Fibroblast of peridontal ligament (primary cell): ENCODE measurements around the gene SRPX2.
"Not testable (repeated sequence)": the region's sequence is repeated elsewhere in the genome, so short reads cannot be mapped to it uniquely, and the experiment has no call there.

ENCODE experiments used
- DNase-seq: peaks from one replicate; pipeline ENCODE4 v3.0.0-alpha.2; 2010; ENCODE audit errors: extremely low read depth

The SRPX2 gene

GRCh38 chrX:100696699-100697351 lies 52.8 kb downstream of the SRPX2 start:
- no peak for DNase-seq

- no peak for DNase-seq
These were observed 54.6 kb downstream of the SRPX2 start for GRCh38 chrX:100698551-100698950.

GRCh38 chrX:100700809-100701208 lies 56.8 kb downstream of the SRPX2 start:
- DNase-seq: no peak

- DNase-seq: no peak
These were observed 60.7 kb downstream of the SRPX2 start for GRCh38 chrX:100704581-100705203.

GRCh38 chrX:100710816-100711215 lies 66.8 kb downstream of the SRPX2 start:
- DNase-seq: no peak

- DNase-seq: no peak
These were observed 73.4 kb downstream of the SRPX2 start for GRCh38 chrX:100717363-100717762.

- no peak for DNase-seq
These were observed 75.1 kb downstream of the SRPX2 start for GRCh38 chrX:100719139-100719538.

- no peak for DNase-seq
These were observed 76.3 kb downstream of the SRPX2 start for GRCh38 chrX:100720301-100720700.

GRCh38 chrX:100721328-100721727 lies 77.3 kb downstream of the SRPX2 start:
- DNase-seq: no peak

- DNase-seq: not testable (repeated sequence)
These were observed 80.0 kb downstream of the SRPX2 start for GRCh38 chrX:100724006-100724405.
